SKM-1 treated with dmso at 0.1 percent for 144 hours (cell line): ENCODE measurements around the gene HYPK.

ENCODE experiments used
- DNase-seq: peaks from one replicate; lab custom pipeline; 2025; ENCODE audit not compliant: unreplicated experiment; lab: John Stamatoyannopoulos, UW

The HYPK gene

GRCh38 chr15:43800286-43801141 lies at the start of gene HYPK:
TSS of gene HYPK (plus strand) at chr15:43800599. CDS start at chr15:43800623, 24 bp downstream.
- peak; percentile 80 for DNase-seq

GRCh38 chr15:43751885-43752284 lies 48.5 kb upstream of the HYPK start:
- DNase-seq = no peak

- no peak for DNase-seq
Measured at GRCh38 chr15:43762824-43763223, 37.6 kb upstream of the HYPK start.

GRCh38 chr15:43763819-43764446 lies 36.5 kb upstream of the HYPK start:
- DNase-seq = no peak

GRCh38 chr15:43769584-43770228 lies 30.7 kb upstream of the HYPK start:
- peak; percentile 43 for DNase-seq

GRCh38 chr15:43771816-43772215 lies 28.6 kb upstream of the HYPK start:
- no peak for DNase-seq

GRCh38 chr15:43772624-43773023 lies 27.8 kb upstream of the HYPK start:
- no peak for DNase-seq

- no peak for DNase-seq
Measured at GRCh38 chr15:43774062-43774461, 26.3 kb upstream of the HYPK start.

GRCh38 chr15:43775411-43775965 lies 24.9 kb upstream of the HYPK start:
- DNase-seq = no peak

GRCh38 chr15:43776101-43776717 lies 24.2 kb upstream of the HYPK start:
- DNase-seq = no peak

- DNase-seq = peak; percentile 67
Measured at GRCh38 chr15:43776718-43777266, 23.6 kb upstream of the HYPK start, which contains the start of gene ELL3. TSS of gene ELL3 (minus strand) at chr15:43776966. CDS start at chr15:43776901, 65 bp downstream.

GRCh38 chr15:43777267-43777914 lies 23.0 kb upstream of the HYPK start:
- peak; percentile 80 for DNase-seq

- DNase-seq = no peak
Measured at GRCh38 chr15:43779016-43779415, 21.4 kb upstream of the HYPK start.

- no peak for DNase-seq
Measured at GRCh38 chr15:43789409-43789808, 11.0 kb upstream of the HYPK start.

GRCh38 chr15:43791993-43792760 lies 8.2 kb upstream of the HYPK start, which contains the start of gene SERF2:
TSS of gene SERF2 (plus strand) at chr15:43792320. CDS start at chr15:43792377, 57 bp downstream.
- DNase-seq = peak; percentile 97

- peak; percentile 14 for DNase-seq
Measured at GRCh38 chr15:43792761-43793476, 7.5 kb upstream of the HYPK start.

- DNase-seq = no peak
Measured at GRCh38 chr15:43793647-43794046, 6.8 kb upstream of the HYPK start.

- DNase-seq = no peak
Measured at GRCh38 chr15:43794269-43795037, 5.9 kb upstream of the HYPK start.
